Epithelial cell of esophagus (primary cell): ENCODE data around the gene NPPA.
"Not testable (repeated sequence)": the region's sequence is repeated elsewhere in the genome, so short reads cannot be mapped to it uniquely, and the experiment has no call there.

Experiments used
- DNase-seq: peaks from one replicate; pipeline ENCODE4 v3.0.0; 2010; ENCODE audit warnings: low read depth
- H3K4me3 ChIP-seq: 2 replicates; pipeline ENCODE4 v1.5.1; 2011; ENCODE audit warnings: mild to moderate bottlenecking, low read length, control low read depth
- CTCF ChIP-seq: IDR thresholded peaks from 2 replicates; pipeline ENCODE4 v1.5.1; 2011; ENCODE audit warnings: low read depth, mild to moderate bottlenecking, low read length, control low read depth, inconsistent platforms; ENCODE audit not compliant: insufficient read depth; ENCODE audit errors: missing control alignments

Gene NPPA

GRCh38 chr1:11806307-11806936, 41.2 kb downstream of the NPPA start:
- no peak for TF ChIP-seq CTCF
- DNase-seq, result peak; percentile 33
- H3K4me3 ChIP-seq, result peak overlapping the region; percentile 74

- DNase-seq, result peak; percentile 100
- TF ChIP-seq CTCF, result no peak
Observed at GRCh38 chr1:11805422-11806306, 41.9 kb downstream of the NPPA start, which contains the start of the genes CLCN6 and MTHFR. CLCN6 (plus strand) TSS chr1:11806191; CDS start chr1:11806263, 72 bp downstream. MTHFR (minus strand) TSS chr1:11805964; CDS start chr1:11803116, 2,848 bp downstream.

GRCh38 chr1:11804666-11805421, 42.7 kb downstream of the NPPA start:
- DNase-seq, result peak; percentile 75
- TF ChIP-seq CTCF, result no peak
- peak overlapping the region; percentile 74 for H3K4me3 ChIP-seq

More at GRCh38 chr1:11805422-11806306, 41.9 kb downstream of the NPPA start, which contains the start of the genes CLCN6 and MTHFR:
- peak within 1 kb of the TSS; percentile 74 for H3K4me3 ChIP-seq

DNA sequence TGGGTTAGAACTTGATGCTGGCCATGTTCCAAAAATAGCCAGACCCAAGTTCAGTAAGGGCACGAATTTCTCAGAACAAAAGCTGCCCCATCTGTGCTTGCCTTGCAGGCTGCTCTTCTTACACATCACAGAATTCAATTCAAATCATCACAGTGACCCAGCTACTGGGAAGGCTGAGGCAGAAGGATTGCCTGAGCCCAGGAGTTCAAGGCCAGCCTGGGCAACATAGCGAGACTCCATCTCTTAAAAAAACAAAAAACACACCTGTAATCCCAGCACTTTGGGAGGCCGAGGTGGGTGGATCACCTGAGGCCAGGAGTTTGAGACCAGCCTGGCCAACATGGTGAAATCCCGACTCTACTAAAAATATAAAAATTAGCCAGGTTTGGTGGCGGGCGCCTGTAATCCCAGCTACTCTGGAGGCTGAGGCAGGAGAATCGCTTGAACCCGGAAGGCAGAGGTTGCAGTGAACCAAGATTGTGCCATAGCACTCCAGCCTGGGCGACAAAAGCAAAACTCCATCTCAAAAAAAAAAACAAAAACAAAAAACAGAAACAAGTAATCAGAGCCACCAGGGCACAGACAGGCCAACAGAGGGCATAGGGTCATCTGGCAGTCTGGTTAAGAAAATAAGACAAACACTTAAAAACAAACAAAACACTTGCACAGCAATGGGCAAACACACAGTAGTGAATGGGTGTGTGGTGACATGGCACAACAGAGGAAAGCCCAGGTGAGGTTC, 43.5 kb downstream of the NPPA start:
- peak overlapping the region; percentile 74 for H3K4me3 ChIP-seq
- not testable (repeated sequence) for DNase-seq

- H3K4me3 ChIP-seq, result peak overlapping the region; percentile 42
- no peak for TF ChIP-seq CTCF
- peak; percentile 87 for DNase-seq
Observed at GRCh38 chr1:11802973-11803885, 44.4 kb downstream of the NPPA start.

GRCh38 chr1:11802616-11802972, 45.0 kb downstream of the NPPA start:
- no peak for TF ChIP-seq CTCF
- no peak for DNase-seq
- H3K4me3 ChIP-seq, result peak overlapping the region; percentile 42
